HG02938 (cell line): ENCODE data around the gene ACTL7B.

Source experiments
- ATAC-seq: cut with Tn5 transposase; IDR thresholded peaks from one replicate; pipeline ENCODE4 v1.9.1; 2021; ENCODE audit warnings: mild to moderate bottlenecking, moderate library complexity; ENCODE audit not compliant: unreplicated experiment

The ACTL7B gene

GRCh38 chr9:108809269-108809668 is 46.5 kb downstream of the ACTL7B start:
- no peak for ATAC-seq
